WTC11 (cell line): ENCODE data around the gene LDLRAD3. TPM values are rescaled to one million over a fixed set of nuclear protein-coding genes. Genes with fewer than 3 reads are reported as not detected.

Experiments used
- ATAC-seq: fragments of 200-7000 bp; cut with Tn5 transposase; 2 replicates; pipeline ENCODE4 v1.10.0; 2021; ENCODE audit warnings: mild to moderate bottlenecking, moderate library complexity
- CTCF ChIA-PET: fragments of 300-600 bp; sonication (Branson Sonifier 250); formaldehyde crosslinking; loops from one replicate; lab custom pipeline; 2021; ENCODE audit warnings: antibody characterized with exemption; lab: Charles Lee
- POLR2A ChIA-PET: fragments of 350-600 bp; sonication (Branson Sonifier 250); formaldehyde crosslinking; loops from one replicate; lab custom pipeline; 2021; ENCODE audit warnings: antibody characterized with exemption; lab: Charles Lee
- DNase-seq: peaks from one replicate; pipeline ENCODE4 v3.0.0; 2021; ENCODE audit warnings: low spot score
- H3K27ac Mint-ChIP-seq: 2 replicates; pipeline ENCODE4 v1.8.0; 2021; ENCODE audit warnings: mixed read lengths
- H3K27me3 Mint-ChIP-seq: 2 replicates; pipeline ENCODE4 v1.8.0; 2021; ENCODE audit warnings: low read depth, mild to moderate bottlenecking, moderate library complexity, mixed read lengths
- H3K36me3 Mint-ChIP-seq: 2 replicates; pipeline ENCODE4 v1.8.0; 2021; ENCODE audit warnings: mixed read lengths
- H3K4me1 Mint-ChIP-seq: 2 replicates; pipeline ENCODE4 v1.8.0; 2022; ENCODE audit warnings: mixed read lengths
- H3K4me3 Mint-ChIP-seq: 2 replicates; pipeline ENCODE4 v1.8.0; 2021; ENCODE audit warnings: mild to moderate bottlenecking, moderate library complexity, mixed read lengths
- H3K9me3 Mint-ChIP-seq: 2 replicates; pipeline ENCODE4 v1.8.0; 2021; ENCODE audit warnings: mixed read lengths
- CDX4 ChIP-seq: fragments of 250-450 bp; sonication (Bioruptor Pico); IDR thresholded peaks from 2 replicates; pipeline ENCODE4 v1.9.0; 2021; ENCODE audit warnings: moderate library complexity, mild to moderate bottlenecking, inconsistent platforms, borderline replicate concordance
- CREM ChIP-seq: sonication (generic); formaldehyde crosslinking; IDR thresholded peaks from 2 replicates; pipeline ENCODE4 v1.8.1; 2022; ENCODE audit warnings: mild to moderate bottlenecking, missing genetic modification reagents, moderate library complexity
- EMX1 ChIP-seq: fragments of 250-450 bp; sonication (Bioruptor Pico); IDR thresholded peaks from 2 replicates; pipeline ENCODE4 v1.8.0; 2021; ENCODE audit warnings: mild to moderate bottlenecking
- IRF2 ChIP-seq: sonication (generic); formaldehyde crosslinking; IDR thresholded peaks from 2 replicates; pipeline ENCODE4 v1.8.0; 2022; ENCODE audit warnings: low read depth, missing genetic modification reagents, borderline replicate concordance
- KAT7 ChIP-seq: sonication (generic); formaldehyde crosslinking; IDR thresholded peaks from 2 replicates; pipeline ENCODE4 v1.8.1; 2023; ENCODE audit warnings: missing genetic modification reagents, mild to moderate bottlenecking, borderline replicate concordance
- NR1H2 ChIP-seq: sonication (generic); formaldehyde crosslinking; IDR thresholded peaks from 2 replicates; pipeline ENCODE4 v1.9.0; 2021; ENCODE audit warnings: mild to moderate bottlenecking, moderate library complexity, missing genetic modification reagents
- PREB ChIP-seq: sonication (generic); formaldehyde crosslinking; IDR thresholded peaks from 2 replicates; pipeline ENCODE4 v1.8.1; 2022; ENCODE audit warnings: mild to moderate bottlenecking, missing genetic modification reagents, moderate library complexity, borderline replicate concordance
- SMAD3 ChIP-seq: sonication (generic); formaldehyde crosslinking; IDR thresholded peaks from 2 replicates; pipeline ENCODE4 v1.8.0; 2022; ENCODE audit warnings: missing genetic modification reagents, mild to moderate bottlenecking, borderline replicate concordance
- SP1 ChIP-seq: sonication (generic); formaldehyde crosslinking; conservative IDR thresholded peaks from 2 replicates; pipeline ENCODE4 v1.8.1; 2022; ENCODE audit warnings: missing genetic modification reagents
- TEAD4 ChIP-seq: sonication (generic); formaldehyde crosslinking; IDR thresholded peaks from 2 replicates; pipeline ENCODE4 v1.8.0; 2022; ENCODE audit warnings: mild to moderate bottlenecking, missing genetic modification reagents
- ZMAT4 ChIP-seq: fragments of 250-450 bp; sonication (Bioruptor Pico); IDR thresholded peaks from 2 replicates; pipeline ENCODE4 v1.9.0; 2021; ENCODE audit warnings: mild to moderate bottlenecking
- ZNF121 ChIP-seq: sonication (generic); formaldehyde crosslinking; IDR thresholded peaks from 2 replicates; pipeline ENCODE4 v1.8.0; 2023; ENCODE audit warnings: missing genetic modification reagents
- total RNA-seq: library from RNA; stranded (reverse); gene quantifications from 3 replicates; pipeline ENCODE4 v1.2.3, GENCODE V29; 2021
- TF ChIP-seq, protein P1 (sequence below): fragments of 250-450 bp; sonication (Bioruptor Pico); IDR thresholded peaks from 2 replicates; pipeline ENCODE4 v1.9.0; 2021; ENCODE audit warnings: mild to moderate bottlenecking
- TF ChIP-seq, protein P2 (sequence below): sonication (generic); formaldehyde crosslinking; conservative IDR thresholded peaks from 2 replicates; pipeline ENCODE4 v1.8.1; 2022; ENCODE audit warnings: mild to moderate bottlenecking, missing genetic modification reagents
- TF ChIP-seq, protein P3 (sequence below): sonication (generic); formaldehyde crosslinking; IDR thresholded peaks from 2 replicates; pipeline ENCODE4 v1.8.0; 2023; ENCODE audit warnings: missing genetic modification reagents, mild to moderate bottlenecking, borderline replicate concordance
- TF ChIP-seq, protein P4 (sequence below): sonication (generic); formaldehyde crosslinking; IDR thresholded peaks from 2 replicates; pipeline ENCODE4 v1.8.0; 2022; ENCODE audit warnings: mild to moderate bottlenecking, missing genetic modification reagents
- TF ChIP-seq, protein P5 (sequence below): sonication (generic); formaldehyde crosslinking; IDR thresholded peaks from 2 replicates; pipeline ENCODE4 v1.8.1; 2023; ENCODE audit warnings: mild to moderate bottlenecking, missing genetic modification reagents

The LDLRAD3 gene
- total RNA-seq, 1 experiment from 2014 or later: 14.5 TPM

DNA sequence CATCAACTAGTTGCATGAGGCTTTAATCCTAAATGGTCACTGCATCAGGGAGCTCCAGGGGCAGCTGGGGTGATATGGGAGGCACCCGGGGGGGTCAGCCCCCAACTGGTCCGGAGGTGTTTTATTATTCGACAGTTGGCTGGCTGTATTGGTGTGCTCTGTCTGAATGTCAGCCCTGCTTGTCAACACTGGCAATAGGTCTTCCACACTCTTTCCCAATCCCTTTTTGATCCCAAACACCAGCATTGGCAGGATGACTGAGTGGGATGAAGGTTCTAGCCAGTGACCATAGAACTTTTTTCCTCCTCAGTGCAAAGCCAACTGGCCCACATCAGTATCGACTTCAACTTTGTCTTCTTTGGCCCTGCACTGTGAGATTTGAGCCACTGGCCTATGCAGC is 8.9 kb upstream of the LDLRAD3 start:
- no peak overlapping the region for H3K4me3 Mint-ChIP-seq
- 0 out of 2 replicates have a peak, but pooled peaks cover 4% of the 10 kb centered on the region for H3K4me1 Mint-ChIP-seq
- H3K36me3 Mint-ChIP-seq: no peaks in the 10 kb centered on the region
- ATAC-seq (no peak), DNase-seq (no peak)
- ChIA-PET CTCF (interaction anchor here (3.9 kb wide), 1 partner anchor 113 kb away, joined by 30 read pairs; no protein-coding TSS in a partner anchor), POLR2A (interaction anchor here (0.6 kb wide), 1 partner anchor 114 kb away, joined by 3 read pairs; no protein-coding TSS in a partner anchor)
- H3K9me3 Mint-ChIP-seq: peaks cover 9% of the 10 kb centered on the region
- TF ChIP-seq KAT7 (CRISPR knock-in tag) (no peak), SP1 (CRISPR knock-in tag) (no peak), ZNF121 (CRISPR knock-in tag) (no peak), NR1H2 (CRISPR knock-in tag) (no peak), IRF2 (CRISPR knock-in tag) (no peak), PREB (CRISPR knock-in tag) (no peak), EMX1 (CRISPR knock-in tag) (no peak), CREM (CRISPR knock-in tag) (no peak), ZMAT4 (CRISPR knock-in tag) (no peak), TEAD4 (CRISPR knock-in tag) (no peak), SMAD3 (CRISPR knock-in tag) (no peak), CDX4 (no peak)
- TF ChIP-seq, protein P1, sequence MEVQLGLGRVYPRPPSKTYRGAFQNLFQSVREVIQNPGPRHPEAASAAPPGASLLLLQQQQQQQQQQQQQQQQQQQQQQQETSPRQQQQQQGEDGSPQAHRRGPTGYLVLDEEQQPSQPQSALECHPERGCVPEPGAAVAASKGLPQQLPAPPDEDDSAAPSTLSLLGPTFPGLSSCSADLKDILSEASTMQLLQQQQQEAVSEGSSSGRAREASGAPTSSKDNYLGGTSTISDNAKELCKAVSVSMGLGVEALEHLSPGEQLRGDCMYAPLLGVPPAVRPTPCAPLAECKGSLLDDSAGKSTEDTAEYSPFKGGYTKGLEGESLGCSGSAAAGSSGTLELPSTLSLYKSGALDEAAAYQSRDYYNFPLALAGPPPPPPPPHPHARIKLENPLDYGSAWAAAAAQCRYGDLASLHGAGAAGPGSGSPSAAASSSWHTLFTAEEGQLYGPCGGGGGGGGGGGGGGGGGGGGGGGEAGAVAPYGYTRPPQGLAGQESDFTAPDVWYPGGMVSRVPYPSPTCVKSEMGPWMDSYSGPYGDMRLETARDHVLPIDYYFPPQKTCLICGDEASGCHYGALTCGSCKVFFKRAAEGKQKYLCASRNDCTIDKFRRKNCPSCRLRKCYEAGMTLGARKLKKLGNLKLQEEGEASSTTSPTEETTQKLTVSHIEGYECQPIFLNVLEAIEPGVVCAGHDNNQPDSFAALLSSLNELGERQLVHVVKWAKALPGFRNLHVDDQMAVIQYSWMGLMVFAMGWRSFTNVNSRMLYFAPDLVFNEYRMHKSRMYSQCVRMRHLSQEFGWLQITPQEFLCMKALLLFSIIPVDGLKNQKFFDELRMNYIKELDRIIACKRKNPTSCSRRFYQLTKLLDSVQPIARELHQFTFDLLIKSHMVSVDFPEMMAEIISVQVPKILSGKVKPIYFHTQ (CRISPR knock-in tag): no peak
- TF ChIP-seq, protein P2, sequence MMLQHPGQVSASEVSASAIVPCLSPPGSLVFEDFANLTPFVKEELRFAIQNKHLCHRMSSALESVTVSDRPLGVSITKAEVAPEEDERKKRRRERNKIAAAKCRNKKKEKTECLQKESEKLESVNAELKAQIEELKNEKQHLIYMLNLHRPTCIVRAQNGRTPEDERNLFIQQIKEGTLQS (CRISPR knock-in tag): no peak
- TF ChIP-seq, protein P3, sequence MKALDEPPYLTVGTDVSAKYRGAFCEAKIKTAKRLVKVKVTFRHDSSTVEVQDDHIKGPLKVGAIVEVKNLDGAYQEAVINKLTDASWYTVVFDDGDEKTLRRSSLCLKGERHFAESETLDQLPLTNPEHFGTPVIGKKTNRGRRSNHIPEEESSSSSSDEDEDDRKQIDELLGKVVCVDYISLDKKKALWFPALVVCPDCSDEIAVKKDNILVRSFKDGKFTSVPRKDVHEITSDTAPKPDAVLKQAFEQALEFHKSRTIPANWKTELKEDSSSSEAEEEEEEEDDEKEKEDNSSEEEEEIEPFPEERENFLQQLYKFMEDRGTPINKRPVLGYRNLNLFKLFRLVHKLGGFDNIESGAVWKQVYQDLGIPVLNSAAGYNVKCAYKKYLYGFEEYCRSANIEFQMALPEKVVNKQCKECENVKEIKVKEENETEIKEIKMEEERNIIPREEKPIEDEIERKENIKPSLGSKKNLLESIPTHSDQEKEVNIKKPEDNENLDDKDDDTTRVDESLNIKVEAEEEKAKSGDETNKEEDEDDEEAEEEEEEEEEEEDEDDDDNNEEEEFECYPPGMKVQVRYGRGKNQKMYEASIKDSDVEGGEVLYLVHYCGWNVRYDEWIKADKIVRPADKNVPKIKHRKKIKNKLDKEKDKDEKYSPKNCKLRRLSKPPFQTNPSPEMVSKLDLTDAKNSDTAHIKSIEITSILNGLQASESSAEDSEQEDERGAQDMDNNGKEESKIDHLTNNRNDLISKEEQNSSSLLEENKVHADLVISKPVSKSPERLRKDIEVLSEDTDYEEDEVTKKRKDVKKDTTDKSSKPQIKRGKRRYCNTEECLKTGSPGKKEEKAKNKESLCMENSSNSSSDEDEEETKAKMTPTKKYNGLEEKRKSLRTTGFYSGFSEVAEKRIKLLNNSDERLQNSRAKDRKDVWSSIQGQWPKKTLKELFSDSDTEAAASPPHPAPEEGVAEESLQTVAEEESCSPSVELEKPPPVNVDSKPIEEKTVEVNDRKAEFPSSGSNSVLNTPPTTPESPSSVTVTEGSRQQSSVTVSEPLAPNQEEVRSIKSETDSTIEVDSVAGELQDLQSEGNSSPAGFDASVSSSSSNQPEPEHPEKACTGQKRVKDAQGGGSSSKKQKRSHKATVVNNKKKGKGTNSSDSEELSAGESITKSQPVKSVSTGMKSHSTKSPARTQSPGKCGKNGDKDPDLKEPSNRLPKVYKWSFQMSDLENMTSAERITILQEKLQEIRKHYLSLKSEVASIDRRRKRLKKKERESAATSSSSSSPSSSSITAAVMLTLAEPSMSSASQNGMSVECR: no peak
- TF ChIP-seq, protein P4, sequence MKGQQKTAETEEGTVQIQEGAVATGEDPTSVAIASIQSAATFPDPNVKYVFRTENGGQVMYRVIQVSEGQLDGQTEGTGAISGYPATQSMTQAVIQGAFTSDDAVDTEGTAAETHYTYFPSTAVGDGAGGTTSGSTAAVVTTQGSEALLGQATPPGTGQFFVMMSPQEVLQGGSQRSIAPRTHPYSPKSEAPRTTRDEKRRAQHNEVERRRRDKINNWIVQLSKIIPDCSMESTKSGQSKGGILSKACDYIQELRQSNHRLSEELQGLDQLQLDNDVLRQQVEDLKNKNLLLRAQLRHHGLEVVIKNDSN (CRISPR knock-in tag): no peak
- TF ChIP-seq, protein P5, sequence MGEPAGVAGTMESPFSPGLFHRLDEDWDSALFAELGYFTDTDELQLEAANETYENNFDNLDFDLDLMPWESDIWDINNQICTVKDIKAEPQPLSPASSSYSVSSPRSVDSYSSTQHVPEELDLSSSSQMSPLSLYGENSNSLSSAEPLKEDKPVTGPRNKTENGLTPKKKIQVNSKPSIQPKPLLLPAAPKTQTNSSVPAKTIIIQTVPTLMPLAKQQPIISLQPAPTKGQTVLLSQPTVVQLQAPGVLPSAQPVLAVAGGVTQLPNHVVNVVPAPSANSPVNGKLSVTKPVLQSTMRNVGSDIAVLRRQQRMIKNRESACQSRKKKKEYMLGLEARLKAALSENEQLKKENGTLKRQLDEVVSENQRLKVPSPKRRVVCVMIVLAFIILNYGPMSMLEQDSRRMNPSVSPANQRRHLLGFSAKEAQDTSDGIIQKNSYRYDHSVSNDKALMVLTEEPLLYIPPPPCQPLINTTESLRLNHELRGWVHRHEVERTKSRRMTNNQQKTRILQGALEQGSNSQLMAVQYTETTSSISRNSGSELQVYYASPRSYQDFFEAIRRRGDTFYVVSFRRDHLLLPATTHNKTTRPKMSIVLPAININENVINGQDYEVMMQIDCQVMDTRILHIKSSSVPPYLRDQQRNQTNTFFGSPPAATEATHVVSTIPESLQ (CRISPR knock-in tag): no peak
- no peaks in the 10 kb centered on the region; the same call in 1 of the 2 replicates for H3K27me3 Mint-ChIP-seq
- no peak overlapping the region for H3K27ac Mint-ChIP-seq
